ENCODE measurements around the gene RNF168.
"Not testable (repeated sequence)": the region's sequence is repeated elsewhere in the genome, so short reads cannot be mapped to it uniquely, and the experiment has no call there.

Gene RNF168

GRCh38 chr3:196517162-196517800 is 13.7 kb upstream of the RNF168 start:
- DNase-seq (ENCODE audit: low read depth in 2 of 2), result no peak

GRCh38 chr3:196514913-196515621 is 11.5 kb upstream of the RNF168 start, which contains the start of gene SMCO1:
Gene SMCO1, minus strand, starts transcription at chr3:196515346. Its CDS starts 137 bp downstream, at chr3:196515209.
- no peak for DNase-seq (ENCODE audit: low read depth in 2 of 2)

GRCh38 chr3:196514350-196514716 is 10.8 kb upstream of the RNF168 start:
- no peak for DNase-seq (ENCODE audit: low read depth in 2 of 2)

- no peak for DNase-seq (ENCODE audit: low read depth in 2 of 2)
Measured at GRCh38 chr3:196513697-196514349, 10.3 kb upstream of the RNF168 start.

- not testable (repeated sequence) for DNase-seq (ENCODE audit: low read depth in 2 of 2)
Measured at GRCh38 chr3:196511646-196512425, 8.3 kb upstream of the RNF168 start.

GRCh38 chr3:196511108-196511507 is 7.5 kb upstream of the RNF168 start:
- not testable (repeated sequence) for DNase-seq (ENCODE audit: low read depth in 2 of 2)

- DNase-seq (ENCODE audit: low read depth in 2 of 2), result no peak
Measured at GRCh38 chr3:196506687-196507086, 3.1 kb upstream of the RNF168 start.

- DNase-seq (ENCODE audit: low read depth in 2 of 2), result no peak
Measured at GRCh38 chr3:196504556-196504955, 988 bp upstream of the RNF168 start.

- not testable (repeated sequence) for DNase-seq (ENCODE audit: low read depth in 2 of 2)
Measured at GRCh38 chr3:196504077-196504398, 470 bp upstream of the RNF168 start.

- DNase-seq (ENCODE audit: low read depth in 2 of 2), result peak; percentile 38 to 40
Measured at GRCh38 chr3:196502775-196503195, 783 bp downstream of the RNF168 start.

GRCh38 chr3:196501316-196502044 is 2.1 kb downstream of the RNF168 start:
- no peak for DNase-seq (ENCODE audit: low read depth in 2 of 2)

GRCh38 chr3:196499807-196500524 is 3.6 kb downstream of the RNF168 start:
- DNase-seq (ENCODE audit: low read depth in 2 of 2), result no peak

- no peak for DNase-seq (ENCODE audit: low read depth in 2 of 2)
Measured at GRCh38 chr3:196499061-196499460, 4.5 kb downstream of the RNF168 start.

GRCh38 chr3:196498297-196498696 is 5.3 kb downstream of the RNF168 start:
- no peak for DNase-seq (ENCODE audit: low read depth in 2 of 2)

GRCh38 chr3:196496183-196496582 is 7.4 kb downstream of the RNF168 start:
- DNase-seq (ENCODE audit: low read depth in 2 of 2), result no peak

GRCh38 chr3:196493292-196493691 is 10.3 kb downstream of the RNF168 start:
- no peak for DNase-seq (ENCODE audit: low read depth in 2 of 2)

GRCh38 chr3:196492080-196492479 is 11.5 kb downstream of the RNF168 start:
- DNase-seq (ENCODE audit: low read depth in 2 of 2), result no peak

GRCh38 chr3:196489747-196490146 is 13.8 kb downstream of the RNF168 start:
- no peak for DNase-seq (ENCODE audit: low read depth in 2 of 2)

- DNase-seq (ENCODE audit: low read depth in 2 of 2), result no peak
Measured at GRCh38 chr3:196486263-196486662, 17.3 kb downstream of the RNF168 start.

GRCh38 chr3:196477678-196478077 is 25.9 kb downstream of the RNF168 start:
- no peak for DNase-seq (ENCODE audit: low read depth in 2 of 2)

- no peak for DNase-seq (ENCODE audit: low read depth in 2 of 2)
Measured at GRCh38 chr3:196472286-196472685, 31.3 kb downstream of the RNF168 start.

All from fibroblast of skin of left biceps (primary cell).